Lung (tissue), 12 donors: Measurements from ENCODE around the gene ZDHHC11B. TPM values are rescaled to one million over a fixed set of nuclear protein-coding genes. Genes with fewer than 3 reads are reported as not detected.

Source experiments
- ATAC-seq: fragments of 200-7000 bp; cut with Tn5 transposase; one replicate; pipeline ENCODE4 v1.9.1; 2020; ENCODE audit warnings: moderate number of reproducible peaks; ENCODE audit not compliant: insufficient read depth, low FRiP score
- DNase-seq, 3 donors: peaks; one replicate each; pipeline ENCODE4 v3.0.0-alpha.2; 2013 to 2017
- H3K27ac ChIP-seq, 2 donors: one replicate each; pipeline ENCODE4 v1.5.1; 2013; ENCODE audit warnings: mild to moderate bottlenecking in 2 of 2, moderate library complexity in 2 of 2, control low read depth in 1 of 2, inconsistent platforms in 1 of 2, low read depth in 1 of 2, low read length in 1 of 2
- H3K27me3 ChIP-seq, 3 donors: one replicate each; pipeline ENCODE4 v1.5.1; 2013; ENCODE audit warnings: low read length in 2 of 3; ENCODE audit not compliant: control insufficient read depth in 3 of 3, insufficient read depth in 3 of 3
- H3K36me3 ChIP-seq, 4 donors: one replicate each; pipeline ENCODE4 v1.5.1; 2013; ENCODE audit warnings: low read length in 4 of 4, mild to moderate bottlenecking in 1 of 4, moderate library complexity in 1 of 4; ENCODE audit not compliant: control insufficient read depth in 4 of 4, insufficient read depth in 4 of 4
- H3K4me1 ChIP-seq, 5 donors: one replicate each; pipeline ENCODE4 v1.5.1; 2013; ENCODE audit warnings: low read length in 5 of 5, mild to moderate bottlenecking in 2 of 5, moderate library complexity in 1 of 5; ENCODE audit not compliant: control insufficient read depth in 5 of 5, insufficient read depth in 5 of 5
- H3K4me3 ChIP-seq: one replicate; pipeline ENCODE4 v1.5.1; 2013; ENCODE audit warnings: mild to moderate bottlenecking, control low read depth, moderate library complexity
- H3K9ac ChIP-seq, 2 donors: one replicate each; pipeline ENCODE4 v1.5.1; 2013; ENCODE audit warnings: low read length in 2 of 2, control low read depth in 1 of 2; ENCODE audit not compliant: insufficient read depth in 1 of 2
- H3K9me3 ChIP-seq, 4 donors: one replicate each; pipeline ENCODE4 v1.5.1; 2013; ENCODE audit warnings: low read length in 3 of 4, mild to moderate bottlenecking in 1 of 4, moderate library complexity in 1 of 4; ENCODE audit not compliant: control insufficient read depth in 4 of 4, insufficient read depth in 3 of 4
- CTCF ChIP-seq: IDR thresholded peaks from 2 replicates; pipeline ENCODE4 v1.5.1; 2012; ENCODE audit warnings: mild to moderate bottlenecking; ENCODE audit errors: control extremely low read depth, extremely low read depth
- WGBS, 2 donors: extraction: QIAGEN DNeasy Blood & Tissue Kit; methylation state at CpG; one replicate each; pipeline ENCODE4 v1.1.7; 2013; 5-methylcytosine and 5-hydroxymethylcytosine counted together
- polyA plus RNA-seq, 2 donors: library from polyadenylated mRNA; stranded (reverse); fragments of 200-250 nt; gene quantifications; one replicate each; pipeline ENCODE4 v1.2.1, GENCODE V29; 2013
- total RNA-seq, 2 donors: library from RNA; depleted of rRNA in 1 of 2; stranded (reverse); fragments of >200 nt in 1 of 2; gene quantifications; one replicate each; pipeline ENCODE4 v1.2.1, GENCODE V29; 2014 to 2021
- donor health status: control.
- donor health status: control.
- donor health status: Bipolar disorder and iron deficiency.
- donor health status: healthy.
- donor health status: DM: yes; HTN: yes; CAD: no.

The ZDHHC11B gene
- total and polyA plus RNA-seq, 4 donors = 3.1 to 44.4 (median 6.0) TPM

DNA sequence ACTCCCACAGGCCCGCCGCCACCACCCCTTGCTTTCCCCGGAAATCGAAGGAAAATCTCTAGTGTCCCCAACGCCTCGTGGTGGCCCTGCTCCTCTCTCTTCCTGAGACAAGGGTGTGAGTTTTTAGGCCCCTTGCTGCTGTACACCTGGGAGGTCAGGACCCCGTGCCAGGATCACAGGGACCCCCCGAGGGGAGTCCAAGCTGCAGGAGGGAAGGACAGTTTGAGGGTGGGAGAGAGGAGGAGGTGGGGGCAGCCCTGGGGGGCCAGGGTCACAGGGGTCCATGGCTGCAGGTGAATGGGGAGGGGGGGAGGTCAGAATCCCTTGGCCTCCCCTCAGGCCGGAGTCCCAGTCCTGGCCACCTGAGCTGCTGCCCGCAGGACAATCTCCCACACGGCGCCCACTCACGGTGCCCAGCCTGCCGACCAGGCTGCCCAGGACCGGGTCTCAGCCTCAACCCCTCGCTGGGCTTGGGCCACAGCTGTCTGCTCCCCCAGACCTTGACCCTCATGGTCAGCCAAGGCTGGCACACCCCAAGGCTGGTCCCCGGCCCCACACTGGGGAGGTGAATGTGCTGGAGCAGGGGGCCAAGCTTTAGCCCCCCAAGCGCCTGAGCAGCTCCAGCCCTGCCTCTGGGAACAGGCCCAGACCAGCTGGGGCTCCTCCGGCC lies 111.2 kb downstream of the ZDHHC11B start:
- H3K9ac ChIP-seq = peak overlapping the region; percentile 32 to 73
- WGBS, 2 donors = 43 to 46% methylated on average over 16 to 19 of the region's 19 CpGs
- no peak overlapping the region for H3K4me3 ChIP-seq
- H3K27ac ChIP-seq = no peak overlapping the region
- ATAC-seq (no peak), DNase-seq (no peak)
- H3K27me3 ChIP-seq = peaks cover 0 to 15% (median 0%) of the 10 kb centered on the region in 3 donors
- H3K36me3 ChIP-seq = peaks cover 0 to 4% (median 0%) of the 10 kb centered on the region in 4 donors
- TF ChIP-seq CTCF = no peak
- no peaks in the 10 kb centered on the region for H3K9me3 ChIP-seq
- H3K4me1 ChIP-seq = peaks cover 6 to 36% (median 12%) of the 10 kb centered on the region in 5 donors

DNA sequence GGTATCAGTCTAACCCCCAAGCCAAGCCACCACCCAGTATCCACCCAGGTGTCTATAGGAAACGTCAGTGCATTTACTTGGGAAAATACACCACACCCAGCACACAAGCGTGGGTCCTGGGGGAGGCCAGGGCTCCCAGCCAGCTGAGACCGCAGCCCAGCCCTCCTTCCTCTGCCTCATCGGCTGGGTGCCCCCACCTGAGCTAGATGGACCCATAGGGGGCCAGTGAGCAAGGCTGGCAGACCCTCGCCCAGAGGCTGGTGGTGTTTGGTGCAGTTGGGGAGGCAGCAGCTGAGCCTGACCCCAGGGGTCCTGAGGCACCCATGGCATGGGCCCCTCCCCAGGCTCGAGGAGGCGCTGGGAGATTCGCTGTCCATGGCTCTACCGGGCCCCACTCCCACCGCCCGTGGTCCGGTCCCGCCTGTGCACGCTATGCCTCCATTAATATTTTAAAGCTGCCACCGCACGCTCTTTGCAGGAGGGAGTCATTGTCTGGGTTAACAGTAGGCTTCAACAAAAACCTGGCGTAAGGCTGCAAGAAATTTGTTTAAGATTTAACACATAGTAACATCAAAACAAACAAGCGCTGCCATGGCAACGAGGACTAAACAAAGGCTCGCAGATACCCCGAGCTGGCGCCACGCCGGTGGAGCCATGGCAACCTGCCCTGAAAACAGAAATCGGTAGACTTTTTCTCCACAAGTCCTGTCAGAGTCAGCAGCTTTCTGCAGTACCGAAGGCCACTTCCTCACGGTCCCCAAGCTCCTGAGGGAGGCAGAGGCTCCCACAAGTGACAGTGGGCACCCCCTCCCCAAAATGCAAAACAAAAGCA lies 112.0 kb downstream of the ZDHHC11B start:
- DNase-seq = peak; percentile 97 to 99 (median 97)
- H3K9ac ChIP-seq = peak overlapping the region; percentile 32 to 73
- WGBS, 2 donors = 8 to 23% methylated on average over 27 of the region's 27 CpGs
- H3K27ac ChIP-seq = no peak overlapping the region
- peaks cover 0 to 15% (median 0%) of the 10 kb centered on the region in 3 donors for H3K27me3 ChIP-seq
- ATAC-seq = peak; percentile 12
- no peaks in the 10 kb centered on the region for H3K9me3 ChIP-seq
- no peak overlapping the region for H3K4me3 ChIP-seq
- H3K4me1 ChIP-seq = peaks cover 6 to 36% (median 12%) of the 10 kb centered on the region in 5 donors
- TF ChIP-seq CTCF = no peak
- peaks cover 0 to 5% (median 0%) of the 10 kb centered on the region in 4 donors for H3K36me3 ChIP-seq

DNA sequence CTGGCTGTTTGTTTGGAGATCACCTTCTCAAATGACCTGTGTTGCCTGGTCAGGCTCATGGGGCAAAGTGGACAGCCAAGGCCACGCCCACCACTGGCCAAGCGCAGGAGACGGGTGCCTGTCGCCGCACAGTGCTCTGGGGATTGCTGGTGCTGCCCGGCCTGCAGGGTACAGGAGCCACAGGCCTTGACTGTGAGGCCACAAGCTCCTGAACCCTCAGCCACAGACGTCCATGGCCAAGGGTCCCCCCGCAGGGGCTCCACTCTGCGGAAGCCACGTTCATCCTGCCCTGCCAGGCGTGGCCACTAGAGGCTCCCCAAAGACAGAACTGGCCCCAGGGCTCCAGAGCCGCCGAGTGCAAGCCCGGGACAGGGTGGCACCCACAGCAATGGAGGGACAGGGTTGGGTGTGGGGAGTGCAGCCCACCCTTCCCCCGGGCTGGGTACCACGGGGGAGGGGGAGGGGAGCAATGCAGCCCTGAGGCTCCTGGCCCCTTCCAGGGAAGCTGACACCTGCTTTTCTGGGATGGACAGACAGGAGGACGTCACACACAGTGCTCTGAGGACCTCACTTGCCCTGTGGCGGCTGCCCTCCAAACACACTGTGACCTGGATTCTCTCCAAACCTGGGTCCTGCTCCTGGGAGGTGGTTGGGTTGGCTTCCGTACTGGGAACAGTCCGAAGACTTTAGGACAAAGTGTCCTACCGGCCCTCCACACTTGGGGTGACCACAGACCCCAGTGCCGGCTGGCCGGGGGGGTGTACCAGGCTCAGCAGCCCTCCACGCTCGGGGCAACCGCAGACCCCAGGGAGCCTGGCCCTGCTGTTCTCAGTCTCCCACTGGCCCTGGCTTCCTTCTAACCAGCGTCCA lies 112.8 kb downstream of the ZDHHC11B start:
- DNase-seq (peak; percentile 77 to 86 (median 85)), ATAC-seq (peak; percentile 80)
- Histone ChIP-seq H3K27ac (no peak overlapping the region), H3K4me3 (no peak overlapping the region), H3K9me3 (no peaks in the 10 kb centered on the region), H3K27me3 (peaks cover 0 to 12% (median 0%) of the 10 kb centered on the region in 3 donors), H3K4me1 (peaks cover 6 to 36% (median 12%) of the 10 kb centered on the region in 5 donors), H3K36me3 (peaks cover 0 to 7% (median 0%) of the 10 kb centered on the region in 4 donors), H3K9ac (peak overlapping the region in 1 of 2 donors; percentile 46)
- 24 to 41% methylated on average over 26 of the region's 27 CpGs for WGBS, 2 donors
- TF ChIP-seq CTCF = peak; percentile 59
